RPMI7951 (cell line): ENCODE results near the gene JAZF1. TPM values are rescaled to one million over a fixed set of nuclear protein-coding genes. Genes with fewer than 3 reads are reported as not detected.
A peak's percentile ranks its signal among the peaks of the same experiment; 100 is the strongest.
"Not testable (repeated sequence)": the region's sequence is repeated elsewhere in the genome, so short reads cannot be mapped to it uniquely, and the experiment has no call there.

Experiments used
- DNase-seq: peaks from one replicate; pipeline ENCODE4 v3.0.0-alpha.2; 2012; ENCODE audit warnings: low read depth
- total RNA-seq: library from RNA; depleted of rRNA; stranded (reverse); fragments of >200 nt; shearing (Covaris generic); gene quantifications from 2 replicates; pipeline ENCODE4 v1.2.3, GENCODE V29; 2014

JAZF1 gene
- total RNA-seq, 1 experiment from 2014 or later = 11.3 TPM

DNA sequence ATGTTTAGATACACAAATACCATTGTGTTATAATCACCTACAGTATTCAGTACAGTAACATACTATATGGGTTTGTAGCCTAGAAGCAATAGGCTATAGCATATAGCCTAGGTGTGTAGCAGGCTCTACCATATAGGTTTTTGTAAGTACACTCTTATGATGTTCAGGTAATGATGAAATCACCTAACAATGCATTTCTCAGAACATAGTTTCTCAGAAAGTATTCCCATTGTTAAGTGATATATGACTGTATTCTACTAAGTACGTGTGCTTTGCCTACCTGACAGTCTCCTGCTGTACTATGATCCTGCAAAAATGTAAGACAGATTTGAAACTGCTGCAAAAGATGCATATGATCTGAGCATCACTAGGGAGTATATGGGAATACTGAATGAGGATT lies 137.9 kb downstream of the JAZF1 start:
- no peak for DNase-seq

GRCh38 chr7:28041508-28042314 lies 138.9 kb downstream of the JAZF1 start:
- peak; percentile 84 for DNase-seq

GRCh38 chr7:28038175-28038797 lies 142.3 kb downstream of the JAZF1 start:
- DNase-seq = no peak

GRCh38 chr7:28037220-28038010 lies 143.2 kb downstream of the JAZF1 start:
- peak; percentile 99 for DNase-seq

- peak; percentile 39 for DNase-seq
Measured at GRCh38 chr7:28036696-28037095, 143.9 kb downstream of the JAZF1 start.

DNA sequence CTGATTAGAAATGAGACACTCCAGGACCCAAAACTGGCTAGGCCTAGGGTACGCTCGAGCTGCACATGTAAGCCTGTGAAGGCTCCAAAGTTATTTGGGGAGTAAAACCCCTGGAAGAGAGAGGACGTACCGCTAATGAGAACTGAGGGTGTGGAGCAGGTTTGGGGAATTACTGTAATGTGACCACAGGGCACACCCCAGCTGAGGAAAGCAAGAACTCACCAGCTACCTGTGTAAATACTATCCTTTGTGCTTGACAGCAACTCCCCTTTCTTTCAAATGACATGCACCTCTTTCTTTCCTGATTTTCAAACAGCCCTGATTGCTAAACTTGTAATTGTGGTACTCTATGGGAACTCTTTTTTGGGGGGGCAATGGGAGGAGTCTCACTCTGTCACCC lies 147.2 kb downstream of the JAZF1 start:
- no peak for DNase-seq

DNA sequence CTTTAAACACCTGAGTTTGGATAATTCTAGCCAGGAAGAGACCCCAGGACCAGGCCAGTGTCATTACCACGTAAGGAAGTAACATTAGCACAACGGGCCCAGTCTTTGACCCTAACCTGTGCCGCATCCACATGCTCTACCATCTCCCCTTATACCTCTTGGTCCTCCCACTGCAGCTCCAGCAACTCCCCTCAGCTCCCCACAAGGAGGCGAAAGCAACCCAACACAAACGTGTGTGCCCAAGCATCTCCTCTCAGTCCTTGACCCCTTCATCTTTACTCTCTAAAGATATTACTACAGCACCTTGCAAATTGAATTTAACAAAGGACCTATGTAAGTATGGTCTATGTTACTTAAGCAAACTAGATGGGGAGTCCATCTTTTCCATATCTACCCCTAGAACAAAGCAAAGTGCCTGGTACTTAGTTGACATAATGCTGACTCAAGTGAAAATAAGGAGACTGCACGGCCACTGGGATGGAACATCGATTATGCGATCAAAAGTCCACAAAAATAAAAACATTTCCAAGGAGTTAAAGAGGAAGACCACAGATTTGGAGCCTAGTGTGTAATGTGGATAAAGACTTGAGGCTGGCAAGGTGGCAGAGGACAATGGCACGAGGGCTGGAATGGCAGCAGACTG lies 147.7 kb downstream of the JAZF1 start:
- DNase-seq = no peak

- DNase-seq = peak; percentile 72
Measured at GRCh38 chr7:28029051-28029450, 151.5 kb downstream of the JAZF1 start.

DNA sequence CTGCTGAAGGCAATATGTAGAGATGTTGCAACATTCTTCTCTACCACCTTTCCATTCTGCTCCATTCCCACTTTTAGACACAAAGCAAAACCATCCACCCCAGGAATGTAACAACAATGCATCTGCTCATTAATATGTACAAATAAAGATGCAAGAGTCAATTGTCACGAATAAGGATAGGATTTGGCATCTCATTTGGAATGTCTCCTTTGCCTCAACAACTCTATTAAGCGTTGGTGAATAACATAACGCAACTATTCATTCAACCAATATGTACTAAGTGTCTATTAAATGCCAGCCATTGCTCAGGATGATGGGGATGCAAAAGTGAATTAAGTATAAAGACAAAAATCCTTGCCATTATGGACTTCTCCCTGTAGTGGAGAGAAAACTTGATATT lies 152.1 kb downstream of the JAZF1 start:
- DNase-seq = no peak

GRCh38 chr7:28026237-28026636 lies 154.4 kb downstream of the JAZF1 start:
- DNase-seq = no peak

GRCh38 chr7:28024786-28025334 lies 155.7 kb downstream of the JAZF1 start:
- peak; percentile 74 for DNase-seq

- DNase-seq = peak; percentile 84
Measured at GRCh38 chr7:28020302-28020940, 160.2 kb downstream of the JAZF1 start.

DNA sequence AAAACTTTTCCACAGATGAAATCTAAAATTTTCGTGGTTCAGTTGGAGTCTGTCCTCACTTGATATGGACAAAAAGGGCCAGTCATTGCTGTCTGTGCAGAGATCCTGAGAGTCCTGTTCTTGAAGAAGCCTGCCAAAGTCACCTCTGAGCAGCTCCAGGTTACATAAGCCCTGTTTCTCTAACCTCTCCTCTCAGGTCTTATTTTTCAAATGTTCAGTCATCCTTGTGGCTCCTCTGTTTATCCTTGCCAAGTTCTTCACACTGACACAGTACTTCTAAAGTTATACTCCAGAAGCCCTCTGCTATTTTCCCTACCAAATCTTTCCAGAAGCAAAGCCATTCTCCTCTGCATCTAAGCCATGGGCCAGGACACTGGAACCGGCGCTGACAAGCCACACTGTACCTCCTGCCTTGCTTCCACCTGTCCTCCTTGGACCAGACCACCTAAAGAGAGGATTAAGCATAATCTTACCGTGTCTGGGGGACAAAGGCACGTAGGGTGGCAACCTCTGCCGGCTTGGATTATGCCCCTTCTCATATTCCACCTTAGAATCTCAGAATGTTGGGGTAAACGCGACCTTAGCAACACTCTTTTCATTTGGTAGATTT lies 161.6 kb downstream of the JAZF1 start:
- no peak for DNase-seq

GRCh38 chr7:28018446-28018845 lies 162.1 kb downstream of the JAZF1 start:
- DNase-seq = peak; percentile 63

- peak; percentile 80 for DNase-seq
Measured at GRCh38 chr7:28018020-28018419, 162.6 kb downstream of the JAZF1 start.

DNA sequence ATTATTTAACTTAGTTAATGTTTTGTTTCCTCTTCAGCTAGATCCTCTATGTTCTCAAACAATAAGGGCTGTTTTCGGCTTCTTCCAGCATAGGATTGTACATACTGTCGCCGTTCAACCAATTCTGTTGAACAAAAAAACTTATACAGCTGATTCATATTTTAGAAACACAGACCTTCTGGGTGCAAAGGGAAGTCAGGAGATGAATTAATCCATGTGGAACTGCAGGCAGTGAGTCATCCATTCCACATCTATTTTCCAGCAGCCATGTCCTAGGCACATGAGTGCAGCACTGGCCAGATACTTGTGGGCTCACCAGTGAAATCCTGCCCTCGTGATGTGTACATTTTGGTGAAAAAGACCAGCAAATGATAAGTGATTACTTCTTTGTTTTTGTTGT lies 163.2 kb downstream of the JAZF1 start:
- peak; percentile 83 for DNase-seq

- no peak for DNase-seq
Measured at GRCh38 chr7:28016297-28016696, 164.3 kb downstream of the JAZF1 start.

DNA sequence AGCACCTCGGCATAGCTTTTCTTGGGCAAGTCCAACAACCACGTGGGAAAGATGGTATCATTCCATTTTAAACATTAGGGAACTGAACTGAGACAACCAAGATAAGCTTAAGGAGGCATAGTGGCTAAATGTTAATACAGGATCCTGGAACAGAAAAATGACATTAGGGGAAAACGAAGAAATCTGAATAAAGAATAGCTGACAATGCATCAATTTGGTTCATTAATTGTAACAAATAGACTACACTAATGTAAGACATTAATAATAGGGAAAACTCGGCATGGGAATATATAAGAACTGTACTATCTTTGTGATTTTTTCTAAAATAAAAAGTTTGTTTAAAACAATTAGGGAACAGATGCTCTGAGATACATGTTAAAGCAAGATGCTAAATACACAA lies 165.4 kb downstream of the JAZF1 start:
- DNase-seq = no peak

DNA sequence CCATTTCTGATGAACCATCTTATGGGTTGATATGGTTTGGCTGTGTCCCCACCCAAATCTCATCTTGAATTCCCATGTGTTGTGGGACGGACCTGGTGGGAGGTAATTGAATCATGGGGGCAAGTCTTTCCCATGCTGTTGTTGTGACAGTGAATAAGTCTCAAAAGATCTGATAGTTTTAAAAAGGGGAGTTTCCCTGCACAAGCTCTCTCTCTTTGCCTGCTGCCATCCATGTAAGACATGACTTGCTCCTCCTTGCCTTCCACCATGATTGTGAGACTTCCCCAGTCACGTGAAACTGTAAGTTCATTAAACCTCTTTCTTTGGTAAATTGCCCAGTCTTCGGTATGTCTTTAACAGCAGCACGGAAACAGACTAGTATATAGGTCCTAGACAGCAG lies 166.3 kb downstream of the JAZF1 start:
- not testable (repeated sequence) for DNase-seq

GRCh38 chr7:28013441-28013840 lies 167.2 kb downstream of the JAZF1 start:
- no peak for DNase-seq

DNA sequence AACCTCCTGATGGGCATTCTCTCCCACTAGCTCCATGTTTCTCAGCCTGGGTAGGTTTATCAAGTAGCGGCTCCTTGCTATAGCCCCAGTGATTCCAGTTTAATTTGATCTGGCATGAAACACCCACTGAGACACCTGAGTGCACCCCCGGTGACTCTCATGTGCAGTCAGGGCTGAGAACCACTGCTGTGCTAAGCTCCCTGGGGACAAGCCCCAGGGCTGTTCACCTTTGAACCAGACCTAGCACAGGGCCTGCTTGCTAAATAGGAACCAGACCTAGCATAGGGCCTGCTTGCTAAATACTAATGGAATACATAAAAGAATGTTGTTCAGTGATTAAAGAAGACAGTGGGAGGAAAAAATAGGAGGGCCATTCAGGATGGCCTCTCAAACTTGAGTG lies 167.6 kb downstream of the JAZF1 start:
- DNase-seq = no peak
